ENCODE results near the gene RBM45.

RBM45 gene

GRCh38 chr2:178155524-178155923 is 43.3 kb downstream of the RBM45 start:
- Histone ChIP-seq H3K27me3 (ENCODE audit: insufficient read depth, low read length, poor library complexity, severe bottlenecking) (no peaks in the 10 kb centered on the region), H3K4me1 (ENCODE audit: insufficient read depth, low read length, poor library complexity, severe bottlenecking) (no peaks in the 10 kb centered on the region), H3K9ac (ENCODE audit: low read depth, low read length, poor library complexity, severe bottlenecking) (no peak overlapping the region), H3K36me3 (ENCODE audit: insufficient read depth, low read length) (no peaks in the 10 kb centered on the region), H4K20me1 (ENCODE audit: insufficient read depth, low read length, poor library complexity, severe bottlenecking) (no peaks in the 10 kb centered on the region), H3K4me2 (ENCODE audit: low read depth, low read length, poor library complexity, severe bottlenecking) (no peak overlapping the region), H3K79me2 (ENCODE audit: insufficient read depth, low read length) (no peaks in the 10 kb centered on the region), H3K9me2 (replicated peaks; ENCODE audit: low read depth, low read length) (no peaks in the 10 kb centered on the region), H3K9me3 (ENCODE audit: insufficient read depth, low read depth, low read length) (no peaks in the 10 kb centered on the region; the same call in 1 of the 2 replicates), H3K4me3 (ENCODE audit: low read length, poor library complexity, severe bottlenecking) (no peak overlapping the region), H3F3A (ENCODE audit: low read depth) (no peaks in the 10 kb centered on the region), H2AFZ (ENCODE audit: low read length) (no peak overlapping the region)
- no peak for TF ChIP-seq EZH2phosphoT487 (IDR thresholded peaks at IDR 0.05; ENCODE audit: borderline replicate concordance)
- TF ChIP-seq CTCF (conservative IDR thresholded peaks at IDR 0.05; ENCODE audit: low read length): no peak

GRCh38 chr2:178157574-178157973 is 45.3 kb downstream of the RBM45 start:
- H2AFZ ChIP-seq (ENCODE audit: low read length): no peak overlapping the region

GRCh38 chr2:178159966-178160365 is 47.7 kb downstream of the RBM45 start:
- H3K27me3 ChIP-seq (ENCODE audit: insufficient read depth, low read length, poor library complexity, severe bottlenecking): no peaks in the 10 kb centered on the region
- H3K9me2 ChIP-seq (replicated peaks; ENCODE audit: low read depth, low read length): no peaks in the 10 kb centered on the region
- no peaks in the 10 kb centered on the region for H3K79me2 ChIP-seq (ENCODE audit: insufficient read depth, low read length)
- H3K4me1 ChIP-seq (ENCODE audit: insufficient read depth, low read length, poor library complexity, severe bottlenecking): no peaks in the 10 kb centered on the region
- H4K20me1 ChIP-seq (ENCODE audit: insufficient read depth, low read length, poor library complexity, severe bottlenecking): no peaks in the 10 kb centered on the region
- no peak overlapping the region for H3K4me3 ChIP-seq (ENCODE audit: low read length, poor library complexity, severe bottlenecking)
- H3K4me2 ChIP-seq (ENCODE audit: low read depth, low read length, poor library complexity, severe bottlenecking): no peak overlapping the region
- H3K36me3 ChIP-seq (ENCODE audit: insufficient read depth, low read length): no peaks in the 10 kb centered on the region
- TF ChIP-seq CTCF (conservative IDR thresholded peaks at IDR 0.05; ENCODE audit: low read length) (no peak), EZH2phosphoT487 (IDR thresholded peaks at IDR 0.05; ENCODE audit: borderline replicate concordance) (no peak)
- H3F3A ChIP-seq (ENCODE audit: low read depth): no peaks in the 10 kb centered on the region
- no peak overlapping the region for H3K9ac ChIP-seq (ENCODE audit: low read depth, low read length, poor library complexity, severe bottlenecking)
- no peak overlapping the region for H2AFZ ChIP-seq (ENCODE audit: low read length)
- no peaks in the 10 kb centered on the region; the same call in 1 of the 2 replicates for H3K9me3 ChIP-seq (ENCODE audit: insufficient read depth, low read depth, low read length)

More at GRCh38 chr2:178157574-178157973, 45.3 kb downstream of the RBM45 start:
- Histone ChIP-seq H4K20me1 (ENCODE audit: insufficient read depth, low read length, poor library complexity, severe bottlenecking) (no peaks in the 10 kb centered on the region), H3K4me2 (ENCODE audit: low read depth, low read length, poor library complexity, severe bottlenecking) (no peak overlapping the region), H3K9ac (ENCODE audit: low read depth, low read length, poor library complexity, severe bottlenecking) (no peak overlapping the region), H3K9me3 (ENCODE audit: insufficient read depth, low read depth, low read length) (no peaks in the 10 kb centered on the region; the same call in 1 of the 2 replicates), H3K4me3 (ENCODE audit: low read length, poor library complexity, severe bottlenecking) (no peak overlapping the region), H3F3A (ENCODE audit: low read depth) (no peaks in the 10 kb centered on the region), H3K4me1 (ENCODE audit: insufficient read depth, low read length, poor library complexity, severe bottlenecking) (no peaks in the 10 kb centered on the region), H3K36me3 (ENCODE audit: insufficient read depth, low read length) (no peaks in the 10 kb centered on the region), H3K79me2 (ENCODE audit: insufficient read depth, low read length) (no peaks in the 10 kb centered on the region), H3K9me2 (replicated peaks; ENCODE audit: low read depth, low read length) (no peaks in the 10 kb centered on the region), H3K27me3 (ENCODE audit: insufficient read depth, low read length, poor library complexity, severe bottlenecking) (no peaks in the 10 kb centered on the region)
- TF ChIP-seq CTCF (conservative IDR thresholded peaks at IDR 0.05; ENCODE audit: low read length) (no peak), EZH2phosphoT487 (IDR thresholded peaks at IDR 0.05; ENCODE audit: borderline replicate concordance) (no peak)

All from Loucy (cell line).